Activated naive CD4-positive, alpha-beta T cell treated with Interleukin-2 at 50 U/mL for 16 hours (primary cell): Measurements from ENCODE around the gene CDK5R1.
"Not testable (repeated sequence)": the region's sequence is repeated elsewhere in the genome, so short reads cannot be mapped to it uniquely, and the experiment has no call there.

ENCODE experiments used
- DNase-seq: peaks from one replicate; pipeline ENCODE4 v3.0.0-alpha.2; 2020

Gene CDK5R1

GRCh38 chr17:32486701-32487472, at the start of gene CDK5R1:
Gene CDK5R1, plus strand, starts transcription at chr17:32486993. Its CDS starts 628 bp downstream, at chr17:32487621.
- DNase-seq = peak; percentile 76

GRCh38 chr17:32440722-32441121, 46.1 kb upstream of the CDK5R1 start:
- DNase-seq = no peak

- no peak for DNase-seq
Measured at GRCh38 chr17:32441886-32442285, 44.9 kb upstream of the CDK5R1 start.

GRCh38 chr17:32443827-32444300, 42.9 kb upstream of the CDK5R1 start:
- DNase-seq = no peak

- peak; percentile 100 for DNase-seq
Measured at GRCh38 chr17:32444301-32445073, 42.3 kb upstream of the CDK5R1 start, which contains the start of gene PSMD11. Gene PSMD11, plus strand, starts transcription at chr17:32444510. Its CDS starts 14 bp downstream, at chr17:32444524.

GRCh38 chr17:32445074-32445415, 41.7 kb upstream of the CDK5R1 start:
- DNase-seq = peak; percentile 53

- no peak for DNase-seq
Measured at GRCh38 chr17:32445497-32445896, 41.3 kb upstream of the CDK5R1 start.

- DNase-seq = no peak
Measured at GRCh38 chr17:32445971-32446370, 40.8 kb upstream of the CDK5R1 start.

GRCh38 chr17:32446949-32447348, 39.8 kb upstream of the CDK5R1 start:
- no peak for DNase-seq

GRCh38 chr17:32449963-32450362, 36.8 kb upstream of the CDK5R1 start:
- DNase-seq = no peak

- not testable (repeated sequence) for DNase-seq
Measured at GRCh38 chr17:32450379-32450778, 36.4 kb upstream of the CDK5R1 start.

- DNase-seq = no peak
Measured at GRCh38 chr17:32451879-32452278, 34.9 kb upstream of the CDK5R1 start.

- DNase-seq = no peak
Measured at GRCh38 chr17:32452281-32452680, 34.5 kb upstream of the CDK5R1 start.

GRCh38 chr17:32453370-32453769, 33.4 kb upstream of the CDK5R1 start:
- no peak for DNase-seq

GRCh38 chr17:32458371-32458770, 28.4 kb upstream of the CDK5R1 start:
- DNase-seq = no peak

GRCh38 chr17:32460054-32460453, 26.7 kb upstream of the CDK5R1 start:
- no peak for DNase-seq

GRCh38 chr17:32461498-32461852, 25.3 kb upstream of the CDK5R1 start:
- no peak for DNase-seq

- peak; percentile 67 for DNase-seq
Measured at GRCh38 chr17:32461853-32462617, 24.8 kb upstream of the CDK5R1 start.

GRCh38 chr17:32463304-32463703, 23.5 kb upstream of the CDK5R1 start:
- DNase-seq = no peak

GRCh38 chr17:32464374-32464773, 22.4 kb upstream of the CDK5R1 start:
- no peak for DNase-seq

- DNase-seq = no peak
Measured at GRCh38 chr17:32467949-32468348, 18.8 kb upstream of the CDK5R1 start.

- DNase-seq = no peak
Measured at GRCh38 chr17:32470405-32471167, 16.2 kb upstream of the CDK5R1 start.

- DNase-seq = no peak
Measured at GRCh38 chr17:32471652-32472051, 15.1 kb upstream of the CDK5R1 start.
